Measurements from ENCODE around the gene ANO5.
"Not testable (repeated sequence)": the region's sequence is repeated elsewhere in the genome, so short reads cannot be mapped to it uniquely, and the experiment has no call there.

ANO5 gene

DNA sequence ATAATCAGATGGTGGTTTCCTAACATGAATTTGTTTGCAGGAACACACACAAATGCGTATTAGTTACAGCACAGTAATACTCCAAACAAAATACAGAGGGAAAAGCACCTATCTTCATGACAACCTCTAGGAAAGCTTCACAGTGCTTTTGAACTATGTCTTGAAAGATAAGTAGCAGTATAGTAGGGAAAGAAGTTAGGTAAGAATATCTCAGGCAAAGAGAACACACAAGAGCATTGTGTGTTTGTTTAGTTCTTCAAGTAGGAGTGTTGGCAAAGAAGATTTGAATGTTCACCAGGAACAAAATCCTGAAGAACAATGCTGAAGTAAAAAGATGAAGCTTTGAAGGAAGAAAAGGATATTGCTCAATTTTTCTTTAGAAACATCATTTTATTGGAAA is 54.1 kb downstream of the ANO5 start:
- in situ Hi-C loops (cut with MboI; ENCODE audit: low sequenced_read_pairs, unreplicated experiment), result no loop called here
- TF ChIP-seq, protein P1, sequence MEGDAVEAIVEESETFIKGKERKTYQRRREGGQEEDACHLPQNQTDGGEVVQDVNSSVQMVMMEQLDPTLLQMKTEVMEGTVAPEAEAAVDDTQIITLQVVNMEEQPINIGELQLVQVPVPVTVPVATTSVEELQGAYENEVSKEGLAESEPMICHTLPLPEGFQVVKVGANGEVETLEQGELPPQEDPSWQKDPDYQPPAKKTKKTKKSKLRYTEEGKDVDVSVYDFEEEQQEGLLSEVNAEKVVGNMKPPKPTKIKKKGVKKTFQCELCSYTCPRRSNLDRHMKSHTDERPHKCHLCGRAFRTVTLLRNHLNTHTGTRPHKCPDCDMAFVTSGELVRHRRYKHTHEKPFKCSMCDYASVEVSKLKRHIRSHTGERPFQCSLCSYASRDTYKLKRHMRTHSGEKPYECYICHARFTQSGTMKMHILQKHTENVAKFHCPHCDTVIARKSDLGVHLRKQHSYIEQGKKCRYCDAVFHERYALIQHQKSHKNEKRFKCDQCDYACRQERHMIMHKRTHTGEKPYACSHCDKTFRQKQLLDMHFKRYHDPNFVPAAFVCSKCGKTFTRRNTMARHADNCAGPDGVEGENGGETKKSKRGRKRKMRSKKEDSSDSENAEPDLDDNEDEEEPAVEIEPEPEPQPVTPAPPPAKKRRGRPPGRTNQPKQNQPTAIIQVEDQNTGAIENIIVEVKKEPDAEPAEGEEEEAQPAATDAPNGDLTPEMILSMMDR (IDR thresholded peaks at IDR 0.05; ENCODE audit: borderline replicate concordance, control extremely low read depth, extremely low read depth, insufficient read depth, missing control alignments), result no peak
- DNase-seq (ENCODE audit: low spot score), result no peak

DNA sequence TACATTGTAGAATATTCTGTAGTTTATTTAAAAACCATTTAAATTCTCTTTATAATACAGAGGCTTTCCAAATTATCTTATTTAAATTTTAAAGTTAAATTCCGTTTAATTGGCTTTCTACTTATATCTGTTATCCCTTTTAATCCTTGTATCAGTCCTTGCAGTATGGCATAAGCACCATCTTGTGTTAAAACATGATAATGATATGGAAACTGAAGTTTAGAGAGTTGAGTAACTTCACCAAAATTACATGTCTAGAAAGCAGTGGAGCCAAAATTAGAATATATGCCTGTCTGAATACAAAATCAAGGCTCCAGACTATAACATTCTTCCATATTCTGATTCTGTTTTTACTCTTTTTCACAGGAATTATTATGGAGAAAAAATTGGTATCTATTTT is 57.0 kb downstream of the ANO5 start:
- no peak for DNase-seq (ENCODE audit: low spot score)
- in situ Hi-C loops (cut with MboI; ENCODE audit: low sequenced_read_pairs, unreplicated experiment), result no loop called here
- TF ChIP-seq, protein P1 (IDR thresholded peaks at IDR 0.05; ENCODE audit: borderline replicate concordance, control extremely low read depth, extremely low read depth, insufficient read depth, missing control alignments), result no peak

DNA sequence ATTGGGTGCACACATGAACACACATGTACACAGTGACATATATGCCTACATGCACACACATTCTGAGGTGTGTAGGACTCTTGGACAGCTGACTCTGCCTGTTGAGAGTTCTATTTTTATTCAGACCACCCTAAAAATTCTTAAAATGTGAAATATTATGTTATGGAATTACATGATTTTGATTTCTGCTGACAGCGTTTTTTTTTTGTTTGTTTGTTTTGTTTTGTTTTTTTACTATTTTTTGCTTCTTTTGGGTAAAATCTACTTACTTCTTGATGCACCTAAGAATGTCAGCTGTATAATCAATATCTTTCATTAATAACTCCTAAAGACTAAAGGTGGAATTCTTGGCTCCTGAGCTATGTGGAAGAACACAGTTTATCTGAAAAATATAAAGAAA is 64.0 kb downstream of the ANO5 start:
- in situ Hi-C loops (cut with MboI; ENCODE audit: low sequenced_read_pairs, unreplicated experiment), result no loop called here
- DNase-seq (ENCODE audit: low spot score), result no peak
- TF ChIP-seq, protein P1 (IDR thresholded peaks at IDR 0.05; ENCODE audit: borderline replicate concordance, control extremely low read depth, extremely low read depth, insufficient read depth, missing control alignments), result no peak

DNA sequence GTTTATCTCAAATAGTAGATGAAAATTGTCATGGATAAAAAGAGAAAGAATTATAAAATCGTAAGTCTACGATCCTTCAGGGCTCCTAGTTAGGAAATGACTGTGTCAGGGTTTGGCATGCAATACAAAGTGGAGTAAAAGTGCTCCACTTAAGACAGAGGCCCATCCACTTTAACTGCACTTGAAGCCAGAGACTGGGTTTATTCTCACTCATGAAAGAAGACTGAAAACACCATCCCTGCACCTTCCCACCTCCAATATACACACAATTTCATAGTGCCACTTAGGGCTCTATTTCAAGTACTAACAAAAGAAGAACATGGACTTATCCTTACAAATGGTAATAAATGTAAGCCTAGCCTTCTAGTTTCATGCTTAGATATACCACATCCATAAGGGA is 70.7 kb downstream of the ANO5 start:
- TF ChIP-seq, protein P1 (IDR thresholded peaks at IDR 0.05; ENCODE audit: borderline replicate concordance, control extremely low read depth, extremely low read depth, insufficient read depth, missing control alignments), result no peak
- in situ Hi-C loops (cut with MboI; ENCODE audit: low sequenced_read_pairs, unreplicated experiment), result no loop called here
- DNase-seq (ENCODE audit: low spot score), result no peak

DNA sequence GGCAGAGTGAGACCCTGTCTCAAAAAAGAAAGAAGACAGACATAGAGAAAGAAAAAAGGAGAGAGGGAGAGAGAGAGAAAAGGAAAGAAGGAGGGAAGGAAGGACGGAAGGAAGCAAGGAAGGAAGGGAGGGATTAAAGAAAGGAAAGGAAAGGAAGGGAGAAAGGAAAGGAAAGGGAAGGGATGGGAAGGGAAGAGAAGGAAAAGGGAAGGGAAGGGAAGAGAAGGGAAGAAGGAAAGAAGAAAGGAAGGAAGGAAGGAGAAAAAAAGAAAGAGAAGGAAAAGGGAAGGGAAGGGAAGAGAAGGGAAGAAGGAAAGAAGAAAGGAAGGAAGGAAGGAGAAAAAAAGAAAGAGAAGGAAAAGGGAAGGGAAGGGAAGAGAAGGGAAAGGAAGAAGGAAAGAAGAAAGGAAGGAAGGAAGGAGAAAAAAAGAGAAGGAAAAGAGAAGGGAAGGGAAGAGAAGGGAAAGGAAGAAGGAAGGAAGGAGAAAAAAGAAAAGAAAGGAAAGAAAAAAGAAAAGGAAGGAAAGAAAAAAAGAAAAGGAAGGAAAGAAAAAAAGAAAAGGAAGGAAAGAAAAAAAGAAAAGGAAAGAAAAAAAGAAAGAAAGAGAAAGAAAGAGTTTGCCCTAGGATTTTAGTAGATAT is 76.2 kb downstream of the ANO5 start:
- in situ Hi-C loops (cut with MboI; ENCODE audit: low sequenced_read_pairs, unreplicated experiment); DNase-seq (ENCODE audit: low spot score): not testable (repeated sequence)

DNA sequence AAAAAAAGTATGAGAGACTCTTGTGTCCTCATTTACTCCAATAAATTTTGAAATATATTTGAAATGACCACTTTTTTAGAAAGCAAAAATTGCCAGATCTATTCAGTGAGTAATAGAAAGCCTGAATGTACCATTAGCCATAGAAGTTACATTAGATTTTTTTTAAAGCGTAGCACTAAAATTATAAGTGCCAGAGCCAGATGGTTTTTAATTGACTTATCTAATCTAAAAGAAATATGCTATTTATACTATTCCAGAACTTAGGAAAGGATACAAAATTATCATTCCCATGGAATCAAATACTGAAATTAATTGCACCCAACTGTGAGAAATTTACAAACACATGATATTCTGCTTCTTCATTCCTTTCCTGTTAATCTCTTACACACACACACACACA is 80.9 kb downstream of the ANO5 start:
- TF ChIP-seq, protein P1 (IDR thresholded peaks at IDR 0.05; ENCODE audit: borderline replicate concordance, control extremely low read depth, extremely low read depth, insufficient read depth, missing control alignments), result no peak
- no peak for DNase-seq (ENCODE audit: low spot score)
- in situ Hi-C loops (cut with MboI; ENCODE audit: low sequenced_read_pairs, unreplicated experiment), result no loop called here

DNA sequence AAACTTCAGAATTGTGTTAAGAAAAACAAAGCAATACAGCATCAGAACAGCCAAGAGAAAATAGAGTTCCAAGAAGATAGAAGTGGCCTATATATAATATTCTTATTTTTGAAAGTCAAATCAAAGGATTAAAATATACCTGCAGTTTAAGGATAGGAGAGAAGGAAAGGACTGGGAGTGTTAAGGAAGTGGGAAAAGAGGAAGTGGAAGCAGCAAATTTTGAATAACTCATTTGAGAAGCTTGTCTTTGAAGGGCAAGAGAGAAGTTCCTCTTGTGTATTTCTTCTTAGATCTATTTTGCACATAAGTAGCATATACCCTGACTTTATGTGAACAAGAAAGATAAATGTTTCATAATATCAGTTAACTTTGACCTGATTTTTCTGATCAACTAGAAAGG is 82.7 kb downstream of the ANO5 start:
- in situ Hi-C loops (cut with MboI; ENCODE audit: low sequenced_read_pairs, unreplicated experiment), result no loop called here
- no peak for DNase-seq (ENCODE audit: low spot score)
- TF ChIP-seq, protein P1 (IDR thresholded peaks at IDR 0.05; ENCODE audit: borderline replicate concordance, control extremely low read depth, extremely low read depth, insufficient read depth, missing control alignments), result no peak
